CD4-positive, alpha-beta T cell treated with Interleukin-21 for 1 hour (primary cell): ENCODE data around the gene ZNF32.
"Not testable (repeated sequence)": the region's sequence is repeated elsewhere in the genome, so short reads cannot be mapped to it uniquely, and the experiment has no call there.

Experiments
- DNase-seq: peaks from one replicate; pipeline ENCODE4 v3.0.0-alpha.2; 2020

Gene ZNF32

DNA sequence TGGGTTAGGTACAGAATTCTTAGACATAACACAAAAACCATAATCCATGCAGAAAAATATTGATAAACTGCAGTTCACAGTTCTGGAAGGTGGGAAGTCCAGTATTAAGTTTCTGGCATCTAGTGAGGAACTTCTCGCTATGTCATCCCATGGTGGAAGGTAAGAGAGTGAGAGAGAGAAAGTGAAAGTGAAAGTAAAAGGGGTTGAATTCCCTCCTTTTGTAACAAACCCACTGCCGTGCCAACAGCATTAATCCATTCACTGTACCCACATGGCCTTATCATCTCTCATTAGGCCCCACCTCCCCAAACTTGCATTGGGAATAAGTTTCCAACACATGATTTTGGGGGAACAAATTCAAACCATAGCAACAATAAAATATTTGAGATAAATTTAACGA lies 25.3 kb downstream of the ZNF32 start:
- peak; percentile 39 for DNase-seq

DNA sequence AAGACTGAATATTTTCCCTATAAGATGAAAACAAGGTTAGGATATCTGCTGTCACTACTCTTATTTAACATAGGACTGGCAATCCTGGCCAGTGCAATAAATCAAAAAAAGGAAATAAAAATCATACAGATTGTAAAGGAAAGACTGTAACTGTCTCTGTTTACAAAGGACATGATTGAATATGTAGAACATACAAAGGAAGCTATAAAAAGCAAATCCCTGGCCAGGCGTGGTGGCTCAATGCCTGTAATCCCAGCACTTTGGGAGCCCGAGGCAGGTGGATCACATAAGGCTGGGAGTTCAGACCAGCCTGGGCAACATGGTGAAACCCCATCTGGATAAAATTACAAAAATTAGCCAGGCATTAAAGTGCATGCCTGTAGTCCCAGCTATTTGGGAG lies 26.6 kb downstream of the ZNF32 start:
- DNase-seq = no peak

GRCh38 chr10:43619368-43619767 lies 29.3 kb downstream of the ZNF32 start:
- DNase-seq = no peak

- DNase-seq = no peak
Measured at GRCh38 chr10:43616697-43617370, 31.8 kb downstream of the ZNF32 start.

- DNase-seq = no peak
Measured at GRCh38 chr10:43610636-43611035, 38.0 kb downstream of the ZNF32 start.

GRCh38 chr10:43607199-43607573 lies 41.5 kb downstream of the ZNF32 start:
- DNase-seq = no peak

- DNase-seq = peak; percentile 66
Measured at GRCh38 chr10:43606323-43607198, 42.1 kb downstream of the ZNF32 start, which contains the start of gene ZNF485. Gene ZNF485, plus strand, starts transcription at chr10:43606438. Its CDS starts 613 bp downstream, at chr10:43607051.

- no peak for DNase-seq
Measured at GRCh38 chr10:43605850-43606322, 42.8 kb downstream of the ZNF32 start.

DNA sequence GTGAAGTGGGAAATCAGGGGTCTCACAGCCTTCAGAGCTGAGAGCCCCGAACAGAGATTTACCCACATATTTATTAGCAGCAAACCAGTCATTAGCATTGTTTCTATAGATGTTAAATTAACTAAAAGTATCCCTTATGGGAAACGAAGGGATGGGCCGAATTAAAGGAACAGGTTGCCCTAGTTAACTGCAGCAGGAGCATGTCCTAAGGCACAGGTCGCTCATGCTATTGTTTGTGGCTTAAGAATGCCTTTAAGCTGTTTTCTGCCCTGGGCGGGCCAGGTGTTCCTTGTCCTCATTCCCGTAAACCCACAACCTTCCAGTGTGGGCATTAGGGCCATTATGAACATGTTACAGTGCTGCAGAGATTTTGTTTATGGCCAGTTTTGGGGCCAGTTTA lies 47.1 kb downstream of the ZNF32 start:
- DNase-seq = not testable (repeated sequence)

- DNase-seq = no peak
Measured at GRCh38 chr10:43599333-43599732, 49.3 kb downstream of the ZNF32 start.

DNA sequence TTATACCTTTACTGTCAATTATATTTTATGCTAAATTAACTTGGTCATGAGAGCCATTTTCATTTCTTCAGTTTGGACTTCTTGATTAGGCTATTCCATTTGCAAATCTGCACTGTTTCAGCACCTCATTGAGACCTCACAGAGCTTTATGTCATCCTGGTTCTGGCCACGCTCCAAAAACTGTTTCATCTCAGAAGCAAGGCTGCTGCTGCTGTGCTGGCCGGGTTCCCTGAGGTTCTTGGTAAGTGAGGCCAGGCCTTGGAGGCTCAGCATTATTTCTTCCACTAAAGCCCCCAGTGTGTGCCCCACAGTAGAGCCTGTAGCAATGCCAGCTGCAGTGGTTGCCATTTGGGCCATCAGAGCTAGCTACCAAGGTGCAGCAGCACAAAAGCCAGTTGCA lies 50.2 kb downstream of the ZNF32 start:
- no peak for DNase-seq

DNA sequence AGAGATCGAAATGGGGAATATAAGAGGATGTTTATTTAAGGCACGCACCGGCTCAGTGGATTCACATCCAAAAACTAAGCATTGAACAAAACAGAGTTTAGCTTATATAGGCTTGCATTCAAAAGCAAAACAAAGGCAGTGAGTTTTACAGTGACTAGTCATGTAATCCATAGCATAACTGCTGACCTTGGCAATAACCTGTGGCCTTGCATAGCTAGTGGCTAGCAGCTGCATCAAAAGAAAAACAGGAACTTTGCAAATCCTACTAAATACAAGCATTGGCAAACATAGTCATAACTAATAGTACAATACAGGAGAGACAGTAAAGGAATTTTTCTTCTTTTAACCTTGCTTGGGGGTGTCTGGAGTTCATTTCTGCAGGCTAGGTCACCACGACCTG lies 52.1 kb downstream of the ZNF32 start:
- DNase-seq = no peak

DNA sequence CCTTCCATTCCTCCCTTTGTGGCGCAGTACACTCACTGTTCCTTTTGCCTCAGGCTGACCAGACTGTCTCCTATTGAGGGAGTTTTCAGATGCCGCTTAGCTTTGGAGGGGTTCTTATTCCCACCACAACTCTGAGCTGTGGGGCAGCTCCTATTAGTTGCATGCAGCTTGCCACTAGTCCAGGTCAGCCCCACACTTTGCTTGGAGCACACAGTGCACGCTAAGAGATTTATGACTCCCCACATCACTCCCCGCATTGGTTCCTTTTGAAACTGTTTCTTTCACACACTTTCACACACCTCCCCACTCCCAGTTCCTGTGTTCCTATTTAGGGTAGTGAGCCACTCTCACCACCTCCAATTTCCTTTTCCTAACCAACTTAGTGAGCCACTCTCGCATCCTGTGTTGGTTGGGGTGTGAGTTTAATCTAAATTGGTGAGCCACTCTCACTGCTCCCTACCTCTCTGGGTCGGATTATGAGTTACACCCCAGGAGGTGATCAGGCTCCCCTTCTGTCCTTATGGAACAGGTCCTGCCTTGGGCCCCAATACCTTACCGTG lies 52.9 kb downstream of the ZNF32 start:
- DNase-seq = peak; percentile 24

DNA sequence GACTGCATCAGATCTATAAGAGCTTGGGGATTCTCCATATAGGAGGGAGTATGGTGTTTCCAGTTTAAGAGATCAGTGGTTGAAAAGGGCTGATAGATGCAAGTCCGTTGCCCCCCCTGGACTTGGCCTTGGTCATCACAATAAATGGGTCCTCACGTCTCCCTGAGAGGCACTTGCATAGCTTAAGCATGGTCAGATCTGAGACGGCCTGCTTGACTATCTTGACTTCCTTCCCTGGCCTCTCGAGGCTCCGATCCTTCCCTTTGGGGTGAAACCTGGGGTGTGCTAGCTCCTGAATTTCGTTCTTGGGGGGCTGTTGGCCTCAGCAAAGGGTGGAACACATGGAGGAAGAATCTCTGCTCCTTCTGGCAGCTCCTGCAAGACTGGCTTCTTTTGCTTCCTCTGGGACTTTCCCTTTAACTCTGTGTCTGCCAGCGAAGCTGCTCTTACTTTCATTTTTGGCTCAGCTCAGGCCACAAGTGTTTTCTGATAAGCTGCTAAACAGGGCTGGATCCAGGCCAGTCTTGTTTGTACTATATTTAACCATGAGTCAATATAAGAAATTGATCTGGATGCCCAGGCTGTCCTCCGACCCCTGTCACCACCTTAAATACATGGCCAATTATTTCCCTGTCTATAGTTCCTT lies 53.6 kb downstream of the ZNF32 start:
- DNase-seq = peak; percentile 63
